OCI-LY7 (cell line): ENCODE measurements around the gene ARHGEF10L. TPM values are rescaled to one million over a fixed set of nuclear protein-coding genes. Genes with fewer than 3 reads are reported as not detected.

Source experiments
- BruUV-seq: library from RNA; stranded (reverse); fragments of 400-500 nt; replicated peaks from 2 replicates; lab custom pipeline; 2021; lab: Mats Ljungman, UMichigan
- CTCF ChIA-PET: fragments of 300-600 bp; sonication (Branson Sonifier 250); formaldehyde crosslinking; loops from one replicate; lab custom pipeline; 2022; ENCODE audit warnings: antibody characterized with exemption; ENCODE audit not compliant: unreplicated experiment; lab: Charles Lee
- POLR2A ChIA-PET: fragments of 300-600 bp; sonication (Branson Sonifier 250); formaldehyde crosslinking; loops from one replicate; lab custom pipeline; 2022; ENCODE audit warnings: antibody characterized with exemption; lab: Charles Lee
- DNase-seq: peaks from one replicate; pipeline ENCODE4 v3.0.0-alpha.2; 2015; ENCODE audit warnings: low spot score
- H2AFZ ChIP-seq: fragments of 200-600 bp; sonication (generic), shearing (Covaris generic); 2 replicates; pipeline ENCODE4 v1.6.1; 2014; ENCODE audit warnings: mild to moderate bottlenecking, antibody characterized with exemption, low read length, moderate library complexity
- H3K27ac ChIP-seq: fragments of 200-600 bp; sonication (generic); 2 replicates; pipeline ENCODE4 v1.5.1; 2014; ENCODE audit warnings: mixed run types, low read depth, mild to moderate bottlenecking, moderate library complexity, low read length, inconsistent platforms; ENCODE audit not compliant: poor library complexity, severe bottlenecking
- H3K36me3 ChIP-seq: fragments of 200-600 bp; sonication (generic); 2 replicates; pipeline ENCODE4 v1.6.1; 2014; ENCODE audit warnings: mild to moderate bottlenecking, antibody characterized with exemption, low read length, moderate library complexity, mixed read lengths; ENCODE audit not compliant: insufficient read depth
- H3K4me1 ChIP-seq: fragments of 200-600 bp; sonication (generic); 2 replicates; pipeline ENCODE4 v1.5.1; 2014; ENCODE audit warnings: mild to moderate bottlenecking, low read length; ENCODE audit not compliant: insufficient read depth, poor library complexity, severe bottlenecking
- H3K4me2 ChIP-seq: fragments of 200-600 bp; sonication (generic); 2 replicates; pipeline ENCODE4 v1.6.1; 2014; ENCODE audit warnings: mild to moderate bottlenecking, low read length
- H3K4me3 ChIP-seq: fragments of 200-600 bp; sonication (generic); 2 replicates; pipeline ENCODE4 v1.5.1; 2014; ENCODE audit warnings: mild to moderate bottlenecking, low read depth, low read length; ENCODE audit not compliant: poor library complexity, severe bottlenecking
- H3K79me2 ChIP-seq: fragments of 200-600 bp; sonication (generic); 2 replicates; pipeline ENCODE4 v1.6.1; 2016; ENCODE audit warnings: low read depth, mild to moderate bottlenecking, low read length, moderate library complexity, mixed read lengths; ENCODE audit not compliant: insufficient read depth
- H3K9me2 ChIP-seq: fragments of 200-600 bp; sonication (generic); 2 replicates; pipeline ENCODE4 v1.6.1; 2016; ENCODE audit warnings: mild to moderate bottlenecking, low read length, mixed read lengths; ENCODE audit not compliant: insufficient read depth
- H3K9me3 ChIP-seq: fragments of 200-600 bp; sonication (generic); 2 replicates; pipeline ENCODE4 v1.6.1; 2014; ENCODE audit warnings: mild to moderate bottlenecking, mixed run types, low read length, mixed read lengths
- H4K20me1 ChIP-seq: fragments of 200-600 bp; sonication (generic); 2 replicates; pipeline ENCODE4 v1.6.1; 2014; ENCODE audit warnings: mild to moderate bottlenecking, antibody characterized with exemption, low read length, moderate library complexity, mixed read lengths; ENCODE audit not compliant: insufficient read depth
- EZH2phosphoT487 ChIP-seq: fragments of 200-600 bp; sonication (generic); IDR thresholded peaks from 2 replicates; pipeline ENCODE4 v1.6.1; 2018; ENCODE audit warnings: low read depth, borderline replicate concordance, mild to moderate bottlenecking, mixed run types, antibody characterized with exemption, low read length, moderate library complexity, mixed read lengths
- intact Hi-C: fragments of 100-400 bp; cut with micrococcal nuclease; formaldehyde crosslinking; loops from one replicate; pipeline ENCODE4 v1.10.0; 2022; ENCODE audit not compliant: unreplicated experiment
- total RNA-seq, 2 experiments: library from RNA; depleted of rRNA in 1 of 2; stranded (reverse); fragments of >200 nt in 1 of 2; shearing (Covaris generic) in 1 of 2; gene quantifications; 2 replicates each; pipeline ENCODE4 v1.2.3, GENCODE V29; 2014 to 2022
- TF ChIP-seq, protein P1 (sequence below): fragments of 200-600 bp; sonication (generic); conservative IDR thresholded peaks from 2 replicates; pipeline ENCODE4 v1.5.1; 2014; ENCODE audit warnings: mild to moderate bottlenecking, antibody characterized with exemption, low read length, moderate library complexity, mixed read lengths

The ARHGEF10L gene
- total RNA-seq, 2 experiments from 2014 or later: 2.4 TPM; not detected in 1

DNA sequence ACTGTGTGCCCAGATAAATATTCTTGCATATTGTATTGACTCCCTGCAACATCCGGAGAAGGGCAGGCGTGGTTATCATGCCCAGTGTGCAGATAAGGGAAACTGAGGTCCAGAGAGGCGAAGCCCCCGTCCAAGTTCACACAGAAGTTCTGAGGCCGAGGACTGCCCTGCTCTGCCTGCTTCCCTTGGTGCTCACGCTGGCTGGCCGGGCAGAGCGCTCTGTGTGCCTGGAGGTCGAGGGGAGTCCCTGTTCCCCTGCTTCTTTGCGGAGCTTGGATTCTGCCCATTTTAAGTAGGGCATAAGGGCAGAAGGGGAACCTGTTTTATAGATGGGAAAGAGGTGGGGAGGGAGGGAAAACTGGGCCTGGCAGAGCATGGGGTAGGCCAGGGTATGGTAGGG lies 122.8 kb downstream of the ARHGEF10L start:
- Histone ChIP-seq H3K79me2 (no peaks in the 10 kb centered on the region), H2AFZ (no peak overlapping the region), H3K36me3 (no peaks in the 10 kb centered on the region), H3K9me3 (no peaks in the 10 kb centered on the region), H4K20me1 (no peaks in the 10 kb centered on the region), H3K4me2 (no peak overlapping the region), H3K4me3 (no peak overlapping the region), H3K9me2 (no peaks in the 10 kb centered on the region), H3K4me1 (no peaks in the 10 kb centered on the region), H3K27ac (no peak overlapping the region)
- ChIA-PET POLR2A (no interaction called here), CTCF (no interaction called here)
- TF ChIP-seq, protein P1, sequence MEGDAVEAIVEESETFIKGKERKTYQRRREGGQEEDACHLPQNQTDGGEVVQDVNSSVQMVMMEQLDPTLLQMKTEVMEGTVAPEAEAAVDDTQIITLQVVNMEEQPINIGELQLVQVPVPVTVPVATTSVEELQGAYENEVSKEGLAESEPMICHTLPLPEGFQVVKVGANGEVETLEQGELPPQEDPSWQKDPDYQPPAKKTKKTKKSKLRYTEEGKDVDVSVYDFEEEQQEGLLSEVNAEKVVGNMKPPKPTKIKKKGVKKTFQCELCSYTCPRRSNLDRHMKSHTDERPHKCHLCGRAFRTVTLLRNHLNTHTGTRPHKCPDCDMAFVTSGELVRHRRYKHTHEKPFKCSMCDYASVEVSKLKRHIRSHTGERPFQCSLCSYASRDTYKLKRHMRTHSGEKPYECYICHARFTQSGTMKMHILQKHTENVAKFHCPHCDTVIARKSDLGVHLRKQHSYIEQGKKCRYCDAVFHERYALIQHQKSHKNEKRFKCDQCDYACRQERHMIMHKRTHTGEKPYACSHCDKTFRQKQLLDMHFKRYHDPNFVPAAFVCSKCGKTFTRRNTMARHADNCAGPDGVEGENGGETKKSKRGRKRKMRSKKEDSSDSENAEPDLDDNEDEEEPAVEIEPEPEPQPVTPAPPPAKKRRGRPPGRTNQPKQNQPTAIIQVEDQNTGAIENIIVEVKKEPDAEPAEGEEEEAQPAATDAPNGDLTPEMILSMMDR: no peak
- no peak for TF ChIP-seq EZH2phosphoT487
- intact Hi-C loops: loop anchor here (10.0 kb wide), 2 partner anchors 83 to 553 kb away; no protein-coding TSS in a partner anchor
- DNase-seq: no peak
- no TSS peak for BruUV-seq

- DNase-seq: no peak
- Histone ChIP-seq H3K36me3 (no peaks in the 10 kb centered on the region), H3K9me3 (no peaks in the 10 kb centered on the region), H3K9me2 (no peaks in the 10 kb centered on the region), H3K79me2 (no peaks in the 10 kb centered on the region), H3K4me3 (no peak overlapping the region), H3K4me2 (no peak overlapping the region), H3K27ac (no peak overlapping the region), H3K4me1 (no peaks in the 10 kb centered on the region), H2AFZ (no peak overlapping the region), H4K20me1 (no peaks in the 10 kb centered on the region)
- ChIA-PET CTCF (no interaction called here), POLR2A (no interaction called here)
- TF ChIP-seq, protein P1: no peak
- TF ChIP-seq EZH2phosphoT487: no peak
- no TSS peak for BruUV-seq
- intact Hi-C loops: loop anchor here (10.0 kb wide), 2 partner anchors 82 to 552 kb away; no protein-coding TSS in a partner anchor
Observed at GRCh38 chr1:17662786-17663185, 123.3 kb downstream of the ARHGEF10L start.

GRCh38 chr1:17663646-17664045 lies 124.1 kb downstream of the ARHGEF10L start:
- no peaks in the 10 kb centered on the region for H3K4me1 ChIP-seq
- no peaks in the 10 kb centered on the region for H3K9me2 ChIP-seq
- DNase-seq: peak; percentile 23
- H3K79me2 ChIP-seq: no peaks in the 10 kb centered on the region
- no peak overlapping the region for H3K27ac ChIP-seq
- H2AFZ ChIP-seq: no peak overlapping the region
- no peak overlapping the region for H3K4me2 ChIP-seq
- no TSS peak for BruUV-seq
- POLR2A ChIA-PET: no interaction called here
- no peaks in the 10 kb centered on the region for H3K36me3 ChIP-seq
- no peaks in the 10 kb centered on the region for H3K9me3 ChIP-seq
- intact Hi-C loops: loop anchor here (10.0 kb wide), 2 partner anchors 81 to 551 kb away; no protein-coding TSS in a partner anchor
- TF ChIP-seq, protein P1: no peak
- no peak for TF ChIP-seq EZH2phosphoT487
- no peaks in the 10 kb centered on the region for H4K20me1 ChIP-seq
- CTCF ChIA-PET: no interaction called here
- H3K4me3 ChIP-seq: no peak overlapping the region
